Stimulated activated CD4-positive, alpha-beta T cell treated with anti-CD3 and anti-CD28 coated beads, Interleukin-12 subunit alpha, Interleukin-12 subunit beta, amount 100 ng/mL, for 4 hours (primary cell): Measurements from ENCODE around the gene KAT2A.

Source experiments
- DNase-seq: peaks from one replicate; pipeline ENCODE4 v3.0.0-alpha.2; 2020

KAT2A gene

GRCh38 chr17:42112552-42113176 lies 8.5 kb downstream of the KAT2A start, which contains the start of gene DHX58:
Gene DHX58, minus strand, starts transcription at chr17:42112714. Its CDS starts 822 bp downstream, at chr17:42111892.
- peak; percentile 66 for DNase-seq

- DNase-seq: peak; percentile 24
These were observed 9.2 kb downstream of the KAT2A start for GRCh38 chr17:42111871-42112551.

- DNase-seq: no peak
These were observed 9.9 kb downstream of the KAT2A start for GRCh38 chr17:42111265-42111636.

- DNase-seq: no peak
These were observed 10.6 kb downstream of the KAT2A start for GRCh38 chr17:42110301-42111264.

GRCh38 chr17:42109086-42109485 lies 12.1 kb downstream of the KAT2A start:
- no peak for DNase-seq

- DNase-seq: peak; percentile 90
These were observed 13.3 kb downstream of the KAT2A start for GRCh38 chr17:42107597-42108576.

- DNase-seq: no peak
These were observed 14.0 kb downstream of the KAT2A start for GRCh38 chr17:42107124-42107523.

- DNase-seq: no peak
These were observed 15.2 kb downstream of the KAT2A start for GRCh38 chr17:42106009-42106408.

GRCh38 chr17:42104264-42104663 lies 16.9 kb downstream of the KAT2A start:
- no peak for DNase-seq

GRCh38 chr17:42103221-42103954 lies 17.8 kb downstream of the KAT2A start:
- no peak for DNase-seq

- DNase-seq: peak; percentile 65
These were observed 19.5 kb downstream of the KAT2A start for GRCh38 chr17:42101513-42102292.

GRCh38 chr17:42098730-42099399 lies 22.3 kb downstream of the KAT2A start:
- no peak for DNase-seq

- DNase-seq: peak; percentile 65
These were observed 23.2 kb downstream of the KAT2A start, which contains the start of gene ZNF385C for GRCh38 chr17:42097691-42098631. Gene ZNF385C, minus strand, starts transcription at chr17:42098473. Its CDS starts 35,417 bp downstream, at chr17:42063056.

GRCh38 chr17:42096360-42097111 lies 24.6 kb downstream of the KAT2A start:
- DNase-seq: no peak

- DNase-seq: no peak
These were observed 26.6 kb downstream of the KAT2A start for GRCh38 chr17:42094375-42095069.

- no peak for DNase-seq
These were observed 28.2 kb downstream of the KAT2A start for GRCh38 chr17:42092939-42093338.
